Measurements from ENCODE around the gene PKP4. TPM values are rescaled to one million over a fixed set of nuclear protein-coding genes. Genes with fewer than 3 reads are reported as not detected.

The PKP4 gene
- total RNA-seq, 1 donor from 2014 or later = 62.9 TPM

GRCh38 chr2:158507141-158507540 lies 50.4 kb downstream of the PKP4 start:
- H3K4me3 Mint-ChIP-seq (ENCODE audit: low read depth) = no peak overlapping the region
- DNase-seq (ENCODE audit: low spot score, unreplicated experiment) = no peak
- peaks cover 20% of the 10 kb centered on the region for H3K4me1 Mint-ChIP-seq (ENCODE audit: low read depth)
- no peaks in the 10 kb centered on the region for H3K36me3 Mint-ChIP-seq (ENCODE audit: insufficient read depth)
- H3K27ac Mint-ChIP-seq = no peak overlapping the region
- TF ChIP-seq CTCF (IDR thresholded peaks at IDR 0.05; ENCODE audit: unreplicated experiment) = no peak
- no peaks in the 10 kb centered on the region for H3K27me3 Mint-ChIP-seq
- H3K9me3 Mint-ChIP-seq (ENCODE audit: low read depth) = no peaks in the 10 kb centered on the region

DNA sequence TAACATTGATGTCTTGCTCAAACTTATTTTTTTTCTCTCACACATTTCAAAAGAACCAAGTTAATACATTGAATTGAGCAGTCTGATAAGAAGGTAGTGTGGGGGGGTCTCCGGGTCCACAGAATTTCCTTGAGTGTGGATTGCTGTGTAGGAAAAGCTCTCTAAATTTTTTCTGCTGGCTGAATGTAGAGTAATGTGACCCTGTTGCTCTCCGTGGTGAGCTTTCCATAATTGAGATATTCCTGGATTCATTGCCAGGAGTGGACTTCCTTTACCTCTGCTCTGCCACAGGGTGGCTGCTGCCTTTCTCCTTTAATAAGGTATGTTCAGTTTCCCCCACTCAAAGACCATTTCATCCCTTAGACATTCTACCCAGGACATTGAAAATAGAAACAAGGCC lies 50.9 kb downstream of the PKP4 start:
- no peak for TF ChIP-seq CTCF (IDR thresholded peaks at IDR 0.05; ENCODE audit: unreplicated experiment)
- no peak for DNase-seq (ENCODE audit: low spot score, unreplicated experiment)
- H3K4me1 Mint-ChIP-seq (ENCODE audit: low read depth) = peaks cover 20% of the 10 kb centered on the region
- H3K4me3 Mint-ChIP-seq (ENCODE audit: low read depth) = no peak overlapping the region
- H3K27me3 Mint-ChIP-seq = no peaks in the 10 kb centered on the region
- no peaks in the 10 kb centered on the region for H3K9me3 Mint-ChIP-seq (ENCODE audit: low read depth)
- no peak overlapping the region for H3K27ac Mint-ChIP-seq
- no peaks in the 10 kb centered on the region for H3K36me3 Mint-ChIP-seq (ENCODE audit: insufficient read depth)

- Mint-ChIP-seq H3K36me3 (ENCODE audit: insufficient read depth) (no peaks in the 10 kb centered on the region), H3K27me3 (no peaks in the 10 kb centered on the region)
These were observed 53.4 kb downstream of the PKP4 start for GRCh38 chr2:158509928-158510797.

DNA sequence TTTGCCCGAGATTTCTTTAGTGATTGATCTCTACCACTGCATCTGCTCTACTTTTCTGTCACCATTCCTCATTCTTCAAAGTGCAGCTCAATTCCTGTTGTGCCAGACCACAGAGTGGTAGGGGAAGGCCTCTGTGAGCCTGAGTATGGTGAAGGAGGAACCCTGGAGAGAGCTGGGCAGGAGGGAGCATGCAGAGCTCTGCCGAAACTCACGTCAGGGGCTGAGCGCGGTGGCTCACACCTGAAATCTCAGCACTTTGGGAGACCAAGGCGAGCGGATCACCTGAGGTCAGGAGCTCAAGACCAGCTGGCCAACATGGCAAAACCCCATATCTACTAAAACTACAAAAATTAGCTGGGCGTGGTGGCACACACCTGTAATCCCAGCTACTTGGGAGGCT lies 54.1 kb downstream of the PKP4 start:
- Mint-ChIP-seq H3K4me1 (ENCODE audit: low read depth) (peaks cover 8% of the 10 kb centered on the region), H3K27me3 (no peaks in the 10 kb centered on the region), H3K36me3 (ENCODE audit: insufficient read depth) (no peaks in the 10 kb centered on the region), H3K9me3 (ENCODE audit: low read depth) (no peaks in the 10 kb centered on the region), H3K27ac (peak overlapping the region; percentile 62), H3K4me3 (ENCODE audit: low read depth) (no peak overlapping the region)
- no peak for DNase-seq (ENCODE audit: low spot score, unreplicated experiment)
- TF ChIP-seq CTCF (IDR thresholded peaks at IDR 0.05; ENCODE audit: unreplicated experiment) = no peak

More at GRCh38 chr2:158509928-158510797, 53.4 kb downstream of the PKP4 start:
- Mint-ChIP-seq H3K4me1 (ENCODE audit: low read depth) (peaks cover 14% of the 10 kb centered on the region), H3K9me3 (ENCODE audit: low read depth) (no peaks in the 10 kb centered on the region), H3K4me3 (ENCODE audit: low read depth) (no peak overlapping the region), H3K27ac (peak overlapping the region; percentile 62)
- no peak for DNase-seq (ENCODE audit: low spot score, unreplicated experiment)
- no peak for TF ChIP-seq CTCF (IDR thresholded peaks at IDR 0.05; ENCODE audit: unreplicated experiment)

DNA sequence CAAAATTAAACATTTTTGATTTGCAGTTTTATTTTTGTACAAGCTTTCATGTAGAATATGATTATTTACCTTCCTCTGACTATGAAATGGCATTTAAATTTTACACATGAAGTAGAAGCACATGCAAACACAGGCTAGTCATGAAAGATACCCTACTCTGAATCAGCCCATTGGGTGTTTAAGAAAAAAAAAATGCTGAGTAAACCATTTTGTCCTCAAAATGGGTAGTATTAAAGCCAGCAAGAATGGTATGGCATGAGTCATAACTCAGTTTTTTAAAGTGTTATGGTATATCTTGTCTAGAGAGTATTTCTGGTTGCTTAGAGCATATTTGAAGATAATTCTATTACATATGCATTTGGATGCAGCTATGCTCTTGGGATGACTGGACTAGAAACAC lies 55.0 kb downstream of the PKP4 start:
- Mint-ChIP-seq H3K4me3 (ENCODE audit: low read depth) (no peak overlapping the region), H3K4me1 (ENCODE audit: low read depth) (peaks cover 8% of the 10 kb centered on the region), H3K9me3 (ENCODE audit: low read depth) (no peaks in the 10 kb centered on the region), H3K36me3 (ENCODE audit: insufficient read depth) (no peaks in the 10 kb centered on the region), H3K27me3 (no peaks in the 10 kb centered on the region), H3K27ac (no peak overlapping the region)
- no peak for TF ChIP-seq CTCF (IDR thresholded peaks at IDR 0.05; ENCODE audit: unreplicated experiment)
- no peak for DNase-seq (ENCODE audit: low spot score, unreplicated experiment)
